Neural cell (in vitro differentiated cells): ENCODE data around the gene ACBD5.

Experiments used
- CTCF ChIP-seq: fragments of 450-650 bp; IDR thresholded peaks from 2 replicates; pipeline ENCODE4 v1.5.1; 2014; ENCODE audit warnings: antibody characterized with exemption, mild to moderate bottlenecking, moderate library complexity; ENCODE audit not compliant: poor library complexity, severe bottlenecking
- EP300 ChIP-seq: fragments of 450-650 bp; conservative IDR thresholded peaks from 2 replicates; pipeline ENCODE4 v1.6.1; 2014; ENCODE audit warnings: antibody characterized with exemption, mild to moderate bottlenecking, moderate library complexity; ENCODE audit not compliant: poor library complexity, severe bottlenecking
- EZH2 ChIP-seq: fragments of 200-600, 300-800 bp; shearing (Covaris generic), sonication (generic); IDR thresholded peaks from 2 replicates; pipeline ENCODE4 v1.6.1; 2014; ENCODE audit warnings: antibody characterized with exemption, low read length, borderline replicate concordance, mild to moderate bottlenecking; ENCODE audit not compliant: insufficient read depth, poor library complexity, severe bottlenecking
- MXI1 ChIP-seq: fragments of 450-650 bp; conservative IDR thresholded peaks from 2 replicates; pipeline ENCODE4 v1.6.1; 2014; ENCODE audit warnings: antibody characterized with exemption, mild to moderate bottlenecking; ENCODE audit not compliant: poor library complexity, severe bottlenecking
- POLR2AphosphoS5 ChIP-seq: IDR thresholded peaks from 2 replicates; pipeline ENCODE4 v1.6.1; 2012
- REST ChIP-seq: IDR thresholded peaks from 2 replicates; pipeline ENCODE4 v1.6.1; 2012; ENCODE audit warnings: borderline replicate concordance
- SMC3 ChIP-seq: fragments of 450-650 bp; conservative IDR thresholded peaks from 2 replicates; pipeline ENCODE4 v1.6.1; 2014; ENCODE audit warnings: antibody characterized with exemption, mild to moderate bottlenecking, moderate library complexity; ENCODE audit not compliant: poor library complexity
- TAF1 ChIP-seq: IDR thresholded peaks from 2 replicates; pipeline ENCODE4 v1.6.1; 2012; ENCODE audit warnings: low read depth

- TF ChIP-seq CTCF: peak; percentile 26
- no peak for TF ChIP-seq POLR2AphosphoS5
- no peak for TF ChIP-seq MXI1
- TF ChIP-seq TAF1: no peak
- no peak for TF ChIP-seq EZH2
- TF ChIP-seq SMC3: no peak
- no peak for TF ChIP-seq EP300
- no peak for TF ChIP-seq REST
Measured at GRCh38 chr10:27242473-27242950, 1.9 kb upstream of the ACBD5 start.
